ENCODE measurements around the gene RBSN. TPM values are rescaled to one million over a fixed set of nuclear protein-coding genes. Genes with fewer than 3 reads are reported as not detected.

RBSN gene
- total RNA-seq (2022; extraction: Qiagen RNA extraction) = 8.6 to 10.9 TPM (median 10.4 TPM) in 5 replicates

DNA sequence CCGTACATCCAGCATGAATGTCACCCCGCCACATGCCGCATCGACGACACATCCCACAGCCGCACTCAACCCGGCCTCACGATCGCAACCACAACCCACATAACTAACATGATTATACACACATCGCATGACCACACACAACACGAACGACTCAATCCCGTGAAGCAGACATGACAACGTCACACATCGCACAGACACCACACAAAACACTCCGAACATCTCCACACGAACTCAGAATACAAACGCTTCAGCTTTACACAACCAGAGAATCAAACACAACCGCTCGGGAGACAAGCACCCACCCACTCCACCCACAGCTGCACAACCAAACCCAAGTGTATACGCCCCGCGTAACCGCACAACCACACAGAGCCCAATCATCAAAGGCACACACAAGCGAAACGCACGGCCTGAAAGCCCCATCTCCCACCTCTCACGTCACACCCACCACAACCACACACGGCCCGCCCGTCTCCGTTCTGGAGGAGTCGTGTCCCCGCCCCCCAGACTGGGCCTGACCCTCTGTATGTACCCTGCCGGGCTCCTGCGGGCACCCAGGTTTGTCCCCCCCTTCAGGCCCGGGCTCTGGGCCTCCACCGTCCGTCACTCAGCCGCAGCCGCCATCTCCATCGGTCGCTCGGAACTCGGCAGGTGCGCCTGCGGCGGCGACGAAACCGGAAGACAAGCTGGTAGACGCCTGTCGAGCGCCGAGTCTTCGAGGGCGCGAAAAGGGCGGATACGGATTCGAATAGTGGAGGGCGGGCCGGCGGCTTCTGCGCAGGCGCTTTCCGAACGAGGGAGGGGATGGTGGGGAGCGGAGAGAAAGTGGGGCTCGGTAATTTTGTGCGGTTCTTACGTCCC lies at the start of gene RBSN:
Gene RBSN (minus strand): TSS at position 646 of the 861 bp plus-strand sequence. CDS start 3,028 bp downstream, outside the sequence.

DNA sequence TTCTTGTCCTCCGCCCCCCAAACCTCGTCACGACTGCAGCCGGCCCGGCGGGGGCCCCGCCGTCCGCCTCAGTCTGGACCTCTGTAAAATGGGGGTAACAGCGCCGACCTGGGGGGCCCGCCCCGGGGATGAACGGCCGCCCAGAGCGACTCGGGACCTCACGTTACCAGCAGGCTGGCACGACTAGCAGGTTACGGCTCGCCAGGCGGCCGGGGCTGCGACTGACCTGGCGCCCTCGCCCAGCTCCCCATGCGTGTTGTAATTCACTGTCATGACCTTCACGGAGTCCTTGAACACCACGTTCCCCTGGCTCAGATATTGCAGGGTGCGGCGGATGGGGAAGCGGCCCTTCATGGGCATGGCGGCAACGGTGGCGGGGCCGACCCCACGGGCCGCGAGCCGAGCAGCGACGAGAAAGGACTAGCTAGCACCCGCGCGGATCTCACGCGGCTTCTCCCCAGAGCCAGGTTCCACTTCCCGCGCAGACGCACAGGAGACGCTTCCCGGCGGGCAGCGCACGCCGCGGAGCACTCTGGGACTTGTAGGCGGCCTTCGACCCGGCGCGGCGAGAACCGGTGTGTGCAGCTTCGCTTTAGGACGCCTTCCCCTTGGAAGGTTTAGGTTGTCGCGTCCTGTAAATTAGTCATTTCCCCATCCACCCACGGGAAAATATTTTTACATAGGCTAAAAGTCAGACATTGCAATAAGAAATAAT lies 34.0 kb downstream of the RBSN start, which contains the start of gene MRPS25:
Gene MRPS25 (minus strand): TSS at position 481 of the 715 bp plus-strand sequence. CDS start 121 bp downstream, at position 360.

Other genes starting within 250 kb of the RBSN start
- 10.5 to 20.4 TPM (median 15.5 TPM) in 5 replicates for gene NR2C2, start 151.6 kb downstream of the RBSN start, total RNA-seq (2022; extraction: Qiagen RNA extraction)
- 44.9 to 61.7 TPM (median 55.9 TPM) in 5 replicates for gene MRPS25, start 33.8 kb downstream of the RBSN start, total RNA-seq (2022; extraction: Qiagen RNA extraction)
- 20.6 to 28.1 TPM (median 26.6 TPM) in 5 replicates for gene CAPN7, start 107.1 kb upstream of the RBSN start, total RNA-seq (2022; extraction: Qiagen RNA extraction)
- gene SH3BP5, start 233.4 kb upstream of the RBSN start, total RNA-seq (2022; extraction: Qiagen RNA extraction) = 15.5 to 18.1 TPM (median 16.8 TPM) in 5 replicates